LNCAP (cell line): ENCODE measurements around the gene MTG2.

ENCODE experiments used
- TF ChIP-seq, protein P1 (sequence below): fragments of 450-650 bp; IDR thresholded peaks from 2 replicates; pipeline ENCODE4 v1.5.1; 2017; ENCODE audit warnings: mild to moderate bottlenecking

The MTG2 gene

GRCh38 chr20:62252342-62252966 lies 69.6 kb downstream of the MTG2 start:
- TF ChIP-seq, protein P1, sequence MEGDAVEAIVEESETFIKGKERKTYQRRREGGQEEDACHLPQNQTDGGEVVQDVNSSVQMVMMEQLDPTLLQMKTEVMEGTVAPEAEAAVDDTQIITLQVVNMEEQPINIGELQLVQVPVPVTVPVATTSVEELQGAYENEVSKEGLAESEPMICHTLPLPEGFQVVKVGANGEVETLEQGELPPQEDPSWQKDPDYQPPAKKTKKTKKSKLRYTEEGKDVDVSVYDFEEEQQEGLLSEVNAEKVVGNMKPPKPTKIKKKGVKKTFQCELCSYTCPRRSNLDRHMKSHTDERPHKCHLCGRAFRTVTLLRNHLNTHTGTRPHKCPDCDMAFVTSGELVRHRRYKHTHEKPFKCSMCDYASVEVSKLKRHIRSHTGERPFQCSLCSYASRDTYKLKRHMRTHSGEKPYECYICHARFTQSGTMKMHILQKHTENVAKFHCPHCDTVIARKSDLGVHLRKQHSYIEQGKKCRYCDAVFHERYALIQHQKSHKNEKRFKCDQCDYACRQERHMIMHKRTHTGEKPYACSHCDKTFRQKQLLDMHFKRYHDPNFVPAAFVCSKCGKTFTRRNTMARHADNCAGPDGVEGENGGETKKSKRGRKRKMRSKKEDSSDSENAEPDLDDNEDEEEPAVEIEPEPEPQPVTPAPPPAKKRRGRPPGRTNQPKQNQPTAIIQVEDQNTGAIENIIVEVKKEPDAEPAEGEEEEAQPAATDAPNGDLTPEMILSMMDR, result no peak
